Measurements from ENCODE around the gene GOLGB1. TPM values are rescaled to one million over a fixed set of nuclear protein-coding genes. Genes with fewer than 3 reads are reported as not detected.
"Not testable (repeated sequence)": the region's sequence is repeated elsewhere in the genome, so short reads cannot be mapped to it uniquely, and the experiment has no call there.

Gene GOLGB1
- 24.4 and 26.5 TPM in 2 replicates for total RNA-seq (2014; rRNA removed; shearing (Covaris generic))

- DNase-seq (ENCODE audit: low spot score) = peak; percentile 100
These were observed at the start of gene GOLGB1 for GRCh38 chr3:121749276-121750086. Gene GOLGB1 (minus strand): TSS chr3:121749741. CDS start chr3:121730971, 18,770 bp downstream.

GRCh38 chr3:121796970-121797369 is 47.4 kb upstream of the GOLGB1 start:
- DNase-seq (ENCODE audit: low spot score) = no peak

GRCh38 chr3:121794264-121794983 is 44.9 kb upstream of the GOLGB1 start:
- DNase-seq (ENCODE audit: low spot score) = no peak

- no peak for DNase-seq (ENCODE audit: low spot score)
These were observed 43.5 kb upstream of the GOLGB1 start for GRCh38 chr3:121793078-121793477.

GRCh38 chr3:121786485-121786884 is 36.9 kb upstream of the GOLGB1 start:
- DNase-seq (ENCODE audit: low spot score) = no peak

GRCh38 chr3:121782784-121783183 is 33.2 kb upstream of the GOLGB1 start:
- DNase-seq (ENCODE audit: low spot score) = not testable (repeated sequence)

GRCh38 chr3:121781611-121782010 is 32.1 kb upstream of the GOLGB1 start:
- DNase-seq (ENCODE audit: low spot score) = no peak

GRCh38 chr3:121775095-121775494 is 25.6 kb upstream of the GOLGB1 start:
- DNase-seq (ENCODE audit: low spot score) = not testable (repeated sequence)

- no peak for DNase-seq (ENCODE audit: low spot score)
These were observed 19.7 kb upstream of the GOLGB1 start for GRCh38 chr3:121769246-121769645.

GRCh38 chr3:121768452-121768851 is 18.9 kb upstream of the GOLGB1 start:
- no peak for DNase-seq (ENCODE audit: low spot score)

GRCh38 chr3:121759541-121760202 is 10.1 kb upstream of the GOLGB1 start:
- no peak for DNase-seq (ENCODE audit: low spot score)

GRCh38 chr3:121758727-121759450 is 9.3 kb upstream of the GOLGB1 start:
- no peak for DNase-seq (ENCODE audit: low spot score)

GRCh38 chr3:121757812-121758545 is 8.4 kb upstream of the GOLGB1 start:
- DNase-seq (ENCODE audit: low spot score) = no peak

- peak; percentile 3 for DNase-seq (ENCODE audit: low spot score)
These were observed 7.7 kb upstream of the GOLGB1 start for GRCh38 chr3:121757087-121757811.

- no peak for DNase-seq (ENCODE audit: low spot score)
These were observed 3.2 kb upstream of the GOLGB1 start for GRCh38 chr3:121752772-121753171.

- DNase-seq (ENCODE audit: low spot score) = no peak
These were observed 2.7 kb upstream of the GOLGB1 start for GRCh38 chr3:121752261-121752660.

- peak; percentile 5 for DNase-seq (ENCODE audit: low spot score)
These were observed 510 bp upstream of the GOLGB1 start for GRCh38 chr3:121750087-121750415.

GRCh38 chr3:121748680-121749275 is 763 bp downstream of the GOLGB1 start:
- DNase-seq (ENCODE audit: low spot score) = peak; percentile 8

GRCh38 chr3:121747976-121748375 is 1.6 kb downstream of the GOLGB1 start:
- DNase-seq (ENCODE audit: low spot score) = no peak

- not testable (repeated sequence) for DNase-seq (ENCODE audit: low spot score)
These were observed 6.4 kb downstream of the GOLGB1 start for GRCh38 chr3:121743106-121743505.
